GM12801 (cell line): Measurements from ENCODE around the gene TRIM62.

Experiments
- TF ChIP-seq, protein P1 (sequence below): IDR thresholded peaks from one replicate; pipeline ENCODE4 v1.5.1; 2011; ENCODE audit warnings: control low read depth; ENCODE audit not compliant: insufficient read length; ENCODE audit errors: extremely low read depth

The TRIM62 gene

GRCh38 chr1:33098371-33098770 is 83.5 kb downstream of the TRIM62 start:
- TF ChIP-seq, protein P1, sequence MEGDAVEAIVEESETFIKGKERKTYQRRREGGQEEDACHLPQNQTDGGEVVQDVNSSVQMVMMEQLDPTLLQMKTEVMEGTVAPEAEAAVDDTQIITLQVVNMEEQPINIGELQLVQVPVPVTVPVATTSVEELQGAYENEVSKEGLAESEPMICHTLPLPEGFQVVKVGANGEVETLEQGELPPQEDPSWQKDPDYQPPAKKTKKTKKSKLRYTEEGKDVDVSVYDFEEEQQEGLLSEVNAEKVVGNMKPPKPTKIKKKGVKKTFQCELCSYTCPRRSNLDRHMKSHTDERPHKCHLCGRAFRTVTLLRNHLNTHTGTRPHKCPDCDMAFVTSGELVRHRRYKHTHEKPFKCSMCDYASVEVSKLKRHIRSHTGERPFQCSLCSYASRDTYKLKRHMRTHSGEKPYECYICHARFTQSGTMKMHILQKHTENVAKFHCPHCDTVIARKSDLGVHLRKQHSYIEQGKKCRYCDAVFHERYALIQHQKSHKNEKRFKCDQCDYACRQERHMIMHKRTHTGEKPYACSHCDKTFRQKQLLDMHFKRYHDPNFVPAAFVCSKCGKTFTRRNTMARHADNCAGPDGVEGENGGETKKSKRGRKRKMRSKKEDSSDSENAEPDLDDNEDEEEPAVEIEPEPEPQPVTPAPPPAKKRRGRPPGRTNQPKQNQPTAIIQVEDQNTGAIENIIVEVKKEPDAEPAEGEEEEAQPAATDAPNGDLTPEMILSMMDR, result no peak

DNA sequence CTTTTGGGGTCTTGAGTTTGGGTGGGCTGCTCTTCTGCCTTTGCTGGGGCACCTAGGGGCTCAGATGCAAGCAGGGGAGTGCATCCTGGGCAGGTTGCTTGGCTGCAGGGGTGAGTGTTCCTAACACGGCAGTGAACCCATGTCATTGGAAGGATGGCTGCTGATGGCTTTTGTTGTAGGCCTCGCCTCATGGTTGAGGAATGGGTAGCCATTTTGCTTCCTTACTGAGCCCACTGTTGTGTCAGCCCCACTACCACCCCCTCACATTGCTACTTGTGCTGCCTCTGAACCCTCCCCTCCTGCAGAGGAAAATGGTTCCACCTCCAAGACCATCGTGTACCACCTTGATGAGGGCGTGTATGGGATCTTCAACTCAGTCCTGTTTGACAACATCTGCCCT is 84.1 kb downstream of the TRIM62 start:
- TF ChIP-seq, protein P1, result no peak

DNA sequence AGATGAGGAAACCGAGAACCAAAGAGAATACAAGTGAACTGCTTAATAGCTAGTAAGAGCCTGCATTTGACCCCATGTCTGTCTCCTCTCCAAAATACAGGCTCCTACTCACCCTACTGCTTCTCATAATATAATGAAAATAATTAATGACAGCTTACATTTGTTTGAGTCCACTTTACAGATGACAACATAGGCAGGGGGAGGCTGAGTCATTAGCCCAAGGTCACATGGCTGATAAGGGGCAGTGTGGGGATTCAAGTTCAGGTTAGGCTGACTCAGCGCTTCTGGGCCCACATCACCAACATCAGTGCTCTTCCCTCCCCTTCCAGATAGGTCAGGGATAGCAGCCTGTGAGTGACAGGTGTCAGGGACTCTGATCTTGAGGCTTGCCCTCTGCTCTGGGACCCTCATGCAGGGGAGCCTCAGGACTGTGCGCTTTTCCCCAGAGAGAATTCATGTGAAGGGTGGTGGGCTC is 84.7 kb downstream of the TRIM62 start:
- TF ChIP-seq, protein P1, result no peak

GRCh38 chr1:33096363-33097005 is 85.4 kb downstream of the TRIM62 start:
- TF ChIP-seq, protein P1, result no peak
